Measurements from ENCODE around the gene SLC22A5. TPM values are rescaled to one million over a fixed set of nuclear protein-coding genes. Genes with fewer than 3 reads are reported as not detected.

SLC22A5 gene
- total and polyA plus RNA-seq, 2 of the 8 experiments (the other 6 are each of a cell fraction or from before 2014, with no cell fraction given), result 4.0 to 9.0 TPM

DNA sequence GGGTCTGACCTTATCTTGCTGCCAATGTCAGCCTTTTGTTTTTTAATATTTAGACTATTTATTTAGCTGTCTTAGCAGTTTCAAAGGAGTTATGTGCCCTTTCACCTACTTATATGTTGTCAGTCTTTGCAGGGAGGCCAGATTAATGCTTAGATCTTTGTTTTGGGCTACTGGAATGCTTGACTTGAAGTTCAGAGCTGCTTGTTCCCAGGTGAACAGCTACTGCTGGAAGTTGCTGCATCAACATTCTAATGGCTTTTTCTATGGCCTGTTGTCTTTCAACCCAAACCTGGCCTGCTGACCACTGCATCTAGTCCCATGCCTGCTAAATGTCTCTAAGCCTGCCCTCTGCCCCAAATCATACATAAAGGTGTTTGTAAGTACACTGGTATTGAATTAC is 3.0 kb downstream of the SLC22A5 start (continued):
- TF ChIP-seq EZH2 (IDR thresholded peaks at IDR 0.05; ENCODE audit: low read depth, low read length, severe bottlenecking) (no peak), TEAD4 (IDR thresholded peaks at IDR 0.05; ENCODE audit: low read depth, low read length) (no peak), TAF1 (IDR thresholded peaks at IDR 0.05; ENCODE audit: low read depth, low read length) (no peak), SIX5 (IDR thresholded peaks at IDR 0.05; ENCODE audit: low read depth, low read length) (no peak), RFX5 (IDR thresholded peaks at IDR 0.05; ENCODE audit: borderline replicate concordance, low read depth, low read length) (no peak)
- TF ChIP-seq, protein P1, sequence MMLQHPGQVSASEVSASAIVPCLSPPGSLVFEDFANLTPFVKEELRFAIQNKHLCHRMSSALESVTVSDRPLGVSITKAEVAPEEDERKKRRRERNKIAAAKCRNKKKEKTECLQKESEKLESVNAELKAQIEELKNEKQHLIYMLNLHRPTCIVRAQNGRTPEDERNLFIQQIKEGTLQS (IDR thresholded peaks at IDR 0.05; ENCODE audit: insufficient read depth, low read depth, low read length), result no peak

Data from H1 (cell line).